ENCODE measurements around the gene SUSD6.
"Not testable (repeated sequence)": the region's sequence is repeated elsewhere in the genome, so short reads cannot be mapped to it uniquely, and the experiment has no call there.

SUSD6 gene

DNA sequence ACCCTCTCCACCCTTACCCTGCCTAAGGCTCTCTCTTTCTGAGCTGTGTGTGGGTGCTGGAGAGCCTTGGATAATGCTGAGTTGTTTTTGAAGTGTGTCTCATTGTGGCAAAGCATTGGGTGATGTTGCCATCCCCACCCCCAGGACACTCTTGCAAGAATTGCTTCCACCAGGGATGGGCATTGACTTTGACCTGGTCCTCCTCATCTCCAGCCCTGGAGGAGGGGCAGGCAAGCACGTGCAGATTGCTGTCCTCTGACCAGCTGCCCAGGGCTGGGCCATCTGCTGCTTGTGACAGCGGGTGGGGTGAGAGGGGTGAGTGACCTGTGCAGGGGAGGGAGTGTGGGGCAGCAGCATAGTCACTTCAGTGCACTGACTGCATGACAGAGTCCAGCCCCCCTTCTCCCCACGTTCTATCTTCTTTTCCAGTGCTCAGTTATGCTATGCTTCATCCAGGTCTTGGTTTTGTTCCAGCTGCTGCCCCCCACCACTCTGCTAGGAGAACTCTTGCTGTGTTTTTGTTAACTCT is 26.2 kb downstream of the SUSD6 start:
- peak in 10 of 42 donors; percentile 14 to 51 (median 30) for DNase-seq
- intact Hi-C loops (cut with DNase I): no loop called here

DNA sequence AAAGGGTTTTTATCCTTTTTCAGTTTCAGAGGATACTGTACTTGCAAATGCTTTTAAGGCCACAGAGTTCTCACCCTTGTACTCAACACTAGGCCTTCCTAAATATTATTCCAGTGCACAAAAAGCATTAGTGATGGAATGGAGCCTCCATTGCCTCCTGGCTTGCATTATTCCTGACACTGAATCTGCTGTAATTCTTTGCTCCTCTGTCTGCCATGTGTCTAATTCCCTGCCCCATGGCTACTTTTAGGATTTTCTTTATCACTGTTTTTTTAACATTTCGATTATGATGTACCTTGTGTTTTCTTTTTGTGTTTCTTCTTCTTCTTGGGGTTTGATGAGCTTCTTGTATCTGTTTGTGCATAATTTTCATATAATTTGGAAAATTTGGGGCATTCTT is 29.5 kb downstream of the SUSD6 start:
- intact Hi-C loops (cut with DNase I): no loop called here
- DNase-seq: no peak

DNA sequence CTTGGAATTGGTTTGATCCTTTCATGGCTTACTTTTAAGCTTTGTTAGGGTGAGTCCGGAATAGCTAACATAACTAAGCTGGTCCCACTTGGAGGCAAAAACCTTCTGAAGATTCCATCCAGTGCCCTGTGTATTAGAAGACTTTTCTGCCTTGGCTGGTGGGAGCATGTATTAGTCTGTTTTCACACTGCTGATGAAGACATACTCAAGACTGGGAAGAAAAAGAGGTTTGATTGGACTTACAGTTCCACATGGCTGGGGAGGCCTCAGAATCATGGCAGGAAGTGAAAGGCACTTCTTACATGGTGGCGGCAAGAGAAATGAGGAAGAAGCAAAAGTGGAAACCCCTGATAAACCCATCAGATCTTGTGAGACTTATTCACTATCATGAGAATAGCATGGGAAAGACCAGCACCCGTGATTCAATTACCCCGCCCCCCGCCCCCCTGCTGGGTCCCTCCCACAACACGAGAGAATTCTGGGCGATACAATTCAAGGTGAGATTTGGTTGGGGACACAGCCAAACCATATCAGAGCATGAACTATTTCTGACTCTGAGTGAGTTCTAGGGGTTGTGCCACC is 30.9 kb downstream of the SUSD6 start:
- DNase-seq; intact Hi-C loops (cut with DNase I): not testable (repeated sequence)

DNA sequence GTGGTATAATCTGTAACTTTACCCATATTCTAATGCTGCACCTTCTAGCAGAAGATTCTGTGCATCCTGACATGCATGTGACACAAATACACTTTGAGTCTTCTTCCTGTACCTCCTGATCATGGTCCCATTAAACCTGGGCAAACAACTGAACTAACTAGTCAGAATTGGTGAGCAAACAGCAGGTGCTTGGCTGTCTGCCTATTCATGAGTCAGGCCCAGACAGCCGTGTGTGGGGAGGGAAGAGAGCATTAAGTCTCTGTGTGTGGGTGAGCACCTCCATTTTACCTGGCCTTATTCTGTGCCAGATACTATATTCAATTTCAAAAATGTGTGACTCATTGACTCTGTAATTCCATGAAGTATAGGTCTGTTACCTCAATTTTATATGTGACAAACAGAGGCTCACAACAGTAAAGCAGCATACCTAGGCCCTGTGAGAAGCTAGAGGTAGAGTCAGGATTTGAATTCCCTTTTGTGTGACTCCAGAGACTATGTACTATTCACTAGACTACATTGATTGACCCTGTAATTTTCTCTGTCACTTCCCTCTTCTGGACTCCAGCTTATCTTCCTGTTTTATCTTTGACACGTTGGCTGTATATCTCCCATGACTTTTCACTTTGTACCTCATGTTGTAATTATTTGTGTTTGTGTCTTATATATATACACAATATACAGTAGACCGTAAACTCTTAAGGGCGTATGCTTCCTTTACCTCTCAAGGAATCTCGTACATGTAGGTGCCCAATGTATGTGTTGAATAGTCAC is 32.2 kb downstream of the SUSD6 start:
- intact Hi-C loops (cut with DNase I): no loop called here
- DNase-seq: peak; percentile 16 to 91 (median 68)

DNA sequence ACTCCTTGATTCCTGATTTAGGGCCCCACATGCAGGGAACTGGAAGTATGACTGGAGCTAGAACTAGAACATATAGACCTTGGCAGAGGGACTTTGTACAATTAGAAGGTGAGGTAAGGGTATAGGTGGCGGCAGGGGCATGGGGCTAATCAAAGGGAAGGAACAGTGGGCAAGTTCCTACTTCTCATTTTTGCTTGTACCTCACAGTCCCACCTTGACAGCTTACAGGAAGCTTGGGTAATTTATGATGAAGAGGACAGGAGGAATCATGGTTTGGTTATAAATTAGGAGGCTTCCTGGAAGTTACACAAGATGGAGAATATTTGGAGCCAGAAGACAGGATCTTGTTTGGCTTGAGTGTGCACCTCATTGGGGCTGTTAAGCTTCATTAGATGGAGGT is 33.4 kb downstream of the SUSD6 start:
- no peak for DNase-seq
- intact Hi-C loops (cut with DNase I): no loop called here

DNA sequence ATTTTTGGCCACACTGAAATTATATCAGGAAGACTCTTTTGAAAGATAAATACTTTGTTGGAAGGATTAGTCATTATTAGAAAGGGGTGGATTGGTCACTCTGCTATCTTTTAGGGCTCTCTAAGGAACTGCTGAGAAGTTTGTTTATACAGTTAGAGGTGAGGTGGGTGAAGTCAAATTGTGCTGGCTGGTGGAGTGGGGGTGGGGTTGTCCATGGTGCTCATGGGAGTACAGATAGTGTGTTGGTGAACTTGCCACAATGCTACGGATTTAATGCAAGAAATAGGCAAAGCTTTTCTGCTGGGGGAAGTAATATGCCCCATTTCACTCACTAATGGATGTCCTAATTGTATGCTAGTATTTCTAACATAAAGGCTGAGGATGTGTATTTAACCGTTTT is 35.8 kb downstream of the SUSD6 start:
- intact Hi-C loops (cut with DNase I): no loop called here
- no peak for DNase-seq

DNA sequence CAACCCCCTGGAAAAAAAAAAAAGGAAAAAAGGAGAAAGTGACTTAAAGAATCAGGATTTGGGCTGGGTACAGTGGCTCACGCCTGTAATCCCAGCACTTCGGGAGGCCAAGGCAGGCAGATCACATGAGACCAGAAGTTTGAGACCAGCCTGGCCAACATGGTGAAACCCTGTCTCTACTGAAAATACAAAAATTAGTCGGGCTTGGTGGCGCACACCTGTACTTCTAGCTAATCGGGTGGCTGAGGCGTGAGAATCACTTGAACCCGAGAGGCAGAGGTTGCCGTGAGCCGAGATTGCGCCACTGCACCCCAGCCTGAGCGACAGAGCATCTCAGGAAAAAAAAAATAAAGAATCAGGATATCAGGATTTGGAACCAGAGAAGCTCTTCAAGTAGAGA is 36.2 kb downstream of the SUSD6 start:
- intact Hi-C loops (cut with DNase I); DNase-seq: not testable (repeated sequence)

DNA sequence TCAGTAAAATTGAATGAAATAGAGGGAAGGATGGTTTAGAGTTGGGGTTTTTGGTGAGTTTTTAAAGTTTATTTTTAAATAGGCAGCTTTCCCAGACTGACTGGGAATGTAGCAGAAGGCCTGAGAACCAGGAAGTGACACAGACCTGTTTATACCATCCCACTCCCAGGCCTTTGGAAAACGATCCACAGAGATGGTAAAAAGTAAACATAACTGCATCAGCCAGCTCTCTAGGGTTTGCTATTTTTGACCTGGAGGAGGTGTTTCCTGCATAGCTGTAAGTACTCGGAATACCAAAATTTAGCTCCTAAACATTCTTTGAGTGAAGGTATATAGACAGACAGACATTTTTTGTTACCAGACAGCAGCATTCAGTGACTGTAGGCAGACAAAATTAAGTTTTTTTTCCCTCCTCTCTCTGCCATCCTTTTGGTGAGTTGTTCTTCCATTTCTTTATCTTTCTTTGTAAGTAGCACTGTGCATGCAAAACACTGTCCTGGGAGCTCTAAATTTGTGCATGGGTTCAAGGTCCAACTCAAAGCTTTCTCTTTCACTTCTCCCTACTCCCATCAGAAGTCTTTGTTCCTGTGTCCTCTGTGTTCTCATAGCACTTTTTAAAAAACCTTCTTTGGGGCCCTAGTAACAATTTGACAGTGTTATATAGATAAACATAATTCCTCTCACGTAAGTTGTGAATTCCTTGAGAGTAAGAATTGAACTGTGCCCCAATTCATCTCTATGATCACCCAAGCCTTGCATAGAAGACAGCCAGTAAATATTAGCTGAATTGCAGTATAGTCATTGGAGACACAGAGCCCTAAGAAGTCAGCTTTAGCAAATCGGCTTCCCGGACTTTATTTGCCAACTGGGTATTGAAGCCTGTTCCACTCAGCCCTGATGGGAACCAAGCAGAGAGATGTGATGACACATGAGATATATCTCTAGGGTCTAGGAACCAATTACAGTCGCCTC is 37.4 kb downstream of the SUSD6 start:
- intact Hi-C loops (cut with DNase I): no loop called here

DNA sequence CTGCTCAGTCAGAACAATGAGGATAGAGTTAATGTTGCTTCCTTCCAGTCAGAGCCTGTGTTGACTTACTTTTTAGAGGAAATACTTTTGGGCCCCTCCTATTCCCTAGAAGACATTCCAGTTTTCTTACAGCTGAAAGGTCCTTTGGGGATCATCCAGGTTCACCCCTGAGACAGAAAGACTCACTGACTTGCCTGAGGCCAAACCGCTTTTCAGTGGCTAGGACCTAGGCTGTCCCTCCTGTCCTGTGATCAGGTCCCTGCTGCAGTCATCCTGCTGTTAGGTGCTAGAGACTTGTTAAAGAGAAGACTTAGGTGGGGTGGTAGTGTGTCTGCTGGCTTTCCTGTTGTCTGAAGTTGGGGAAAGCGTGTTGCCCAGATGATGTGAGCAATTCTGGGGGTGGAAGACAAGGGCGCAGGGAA is 39.6 kb downstream of the SUSD6 start:
- no peak for DNase-seq
- intact Hi-C loops (cut with DNase I): no loop called here

More for the DNA sequence above, 37.4 kb downstream of the SUSD6 start:
- peak in 1 of 42 donors; percentile 47 for DNase-seq

DNA sequence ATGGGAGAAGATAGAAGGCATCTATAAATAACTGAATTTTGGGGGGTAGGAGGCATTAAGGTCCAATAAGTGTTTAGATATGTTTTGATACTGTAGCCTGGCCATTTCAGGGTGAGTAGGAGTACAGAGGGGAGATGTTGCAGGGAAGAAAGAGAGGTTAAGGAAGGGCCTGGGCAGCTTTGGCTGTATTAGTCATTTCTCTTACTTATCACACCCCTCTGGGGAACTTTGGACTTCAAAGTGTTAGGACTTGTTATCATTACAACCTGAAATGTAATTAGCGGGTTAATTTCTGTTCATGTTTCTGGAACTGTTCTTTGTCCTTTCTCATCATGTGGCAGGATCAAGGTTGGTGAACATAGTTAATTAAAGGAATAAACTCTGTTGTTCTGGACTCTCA is 40.3 kb downstream of the SUSD6 start:
- intact Hi-C loops (cut with DNase I): no loop called here

DNA sequence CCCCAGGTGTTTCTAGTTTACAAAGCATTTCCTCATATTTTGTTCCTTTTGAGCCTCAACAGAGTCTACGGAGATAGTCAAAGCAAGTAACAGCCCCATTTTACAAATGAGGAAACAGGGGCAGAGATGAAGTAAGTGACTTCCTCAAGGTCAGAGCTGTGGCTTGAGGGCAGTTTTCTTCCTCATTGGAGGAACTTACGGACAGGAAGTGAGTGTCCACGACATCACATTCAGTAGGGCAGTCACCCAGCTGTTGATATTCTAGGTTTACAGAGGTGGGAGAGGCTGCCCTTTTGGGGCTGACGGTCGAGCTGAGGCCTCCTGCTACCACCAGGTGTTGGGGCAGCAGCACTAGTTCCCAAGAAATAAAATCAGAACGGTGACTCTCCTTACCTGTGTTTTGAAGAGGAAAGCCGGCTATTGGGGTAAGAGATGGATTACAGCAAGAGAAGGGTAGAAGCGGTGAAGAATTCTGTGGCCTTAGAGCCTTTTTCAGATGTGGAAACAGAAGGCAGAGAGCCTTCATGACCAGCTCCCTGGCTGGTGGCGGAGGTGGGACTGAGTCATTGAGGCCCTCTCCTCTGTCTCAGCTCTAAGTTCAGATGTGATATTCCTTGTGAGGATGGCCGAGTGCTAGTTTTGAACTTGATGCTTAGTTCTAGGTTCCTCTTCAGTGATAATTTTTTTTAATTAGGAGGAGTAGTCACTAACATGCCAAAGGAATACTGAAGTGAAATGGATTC is 41.7 kb downstream of the SUSD6 start:
- intact Hi-C loops (cut with DNase I): no loop called here
- DNase-seq: peak in 14 of 42 donors; percentile 8 to 51 (median 26)

More for the DNA sequence above, 40.3 kb downstream of the SUSD6 start:
- DNase-seq: no peak

DNA sequence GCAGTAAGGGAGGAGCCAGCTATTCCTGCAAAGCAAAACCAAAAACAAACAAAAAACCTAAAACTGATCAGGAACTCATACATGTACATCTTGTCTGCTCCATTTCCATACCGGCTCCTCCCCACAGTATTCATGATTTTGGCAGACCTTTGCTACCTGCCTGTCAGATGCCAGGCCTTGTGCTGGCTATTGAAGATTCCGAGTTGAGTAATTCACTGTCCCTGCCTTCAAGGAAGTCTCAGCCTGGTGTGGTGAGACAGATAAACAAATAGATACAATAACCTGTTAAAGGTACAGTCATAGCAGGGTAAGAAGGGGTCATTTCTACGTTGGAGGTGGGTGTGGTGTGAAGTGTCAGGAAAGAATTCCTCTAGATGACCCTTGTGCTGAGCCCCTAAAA is 42.7 kb downstream of the SUSD6 start:
- no peak for DNase-seq
- intact Hi-C loops (cut with DNase I): no loop called here

DNA sequence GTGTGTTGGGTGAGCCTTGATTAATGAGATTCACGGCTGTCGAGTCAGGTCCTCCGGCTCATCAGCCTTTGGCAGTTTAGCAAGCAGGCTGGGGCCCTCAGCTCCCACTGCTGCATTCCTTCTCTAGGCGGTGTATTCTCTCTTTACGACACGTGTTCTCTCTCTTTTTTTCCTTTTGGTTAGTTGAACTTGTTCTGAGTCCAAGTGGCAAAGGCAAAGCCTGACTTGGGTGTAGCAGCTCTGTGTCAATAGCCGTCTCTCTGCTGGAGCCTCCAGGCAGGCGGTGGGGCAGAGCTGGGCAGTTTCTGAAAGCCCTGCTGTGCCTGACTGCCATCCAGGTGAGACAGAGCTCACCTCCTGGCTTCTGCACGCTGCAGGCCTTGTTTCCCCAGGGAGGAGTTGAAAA is 46.6 kb downstream of the SUSD6 start:
- no peak for DNase-seq
- intact Hi-C loops (cut with DNase I): no loop called here

DNA sequence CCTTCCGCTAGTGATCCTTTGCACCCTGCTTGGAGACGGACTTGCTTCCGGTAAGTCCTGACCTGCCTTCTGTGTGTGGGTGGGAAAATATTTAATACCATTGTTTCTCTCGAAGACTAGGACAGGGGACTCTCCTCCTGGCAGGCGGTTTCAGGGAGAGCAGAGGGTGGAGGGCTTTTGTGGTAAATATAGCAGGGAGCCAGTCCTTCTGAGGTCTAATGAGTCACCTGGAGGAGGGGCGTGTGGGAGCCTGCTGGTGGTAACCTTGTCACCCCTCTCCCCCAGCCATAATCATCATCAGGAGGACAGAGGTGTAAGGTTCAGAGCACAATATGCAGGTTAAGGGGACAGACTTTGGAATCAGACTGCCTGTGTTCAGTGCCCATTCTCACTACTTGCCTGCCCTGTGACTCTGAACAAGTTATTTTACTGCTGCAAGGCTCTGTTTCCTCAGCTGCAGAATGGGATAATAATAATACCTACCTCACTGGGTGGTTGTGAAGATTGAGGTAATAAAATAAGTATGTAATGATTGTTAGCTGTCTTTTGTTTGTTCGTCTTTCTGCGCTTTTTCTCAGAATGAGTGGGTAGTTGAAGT is 47.4 kb downstream of the SUSD6 start:
- DNase-seq: no peak
- intact Hi-C loops (cut with DNase I): no loop called here

DNA sequence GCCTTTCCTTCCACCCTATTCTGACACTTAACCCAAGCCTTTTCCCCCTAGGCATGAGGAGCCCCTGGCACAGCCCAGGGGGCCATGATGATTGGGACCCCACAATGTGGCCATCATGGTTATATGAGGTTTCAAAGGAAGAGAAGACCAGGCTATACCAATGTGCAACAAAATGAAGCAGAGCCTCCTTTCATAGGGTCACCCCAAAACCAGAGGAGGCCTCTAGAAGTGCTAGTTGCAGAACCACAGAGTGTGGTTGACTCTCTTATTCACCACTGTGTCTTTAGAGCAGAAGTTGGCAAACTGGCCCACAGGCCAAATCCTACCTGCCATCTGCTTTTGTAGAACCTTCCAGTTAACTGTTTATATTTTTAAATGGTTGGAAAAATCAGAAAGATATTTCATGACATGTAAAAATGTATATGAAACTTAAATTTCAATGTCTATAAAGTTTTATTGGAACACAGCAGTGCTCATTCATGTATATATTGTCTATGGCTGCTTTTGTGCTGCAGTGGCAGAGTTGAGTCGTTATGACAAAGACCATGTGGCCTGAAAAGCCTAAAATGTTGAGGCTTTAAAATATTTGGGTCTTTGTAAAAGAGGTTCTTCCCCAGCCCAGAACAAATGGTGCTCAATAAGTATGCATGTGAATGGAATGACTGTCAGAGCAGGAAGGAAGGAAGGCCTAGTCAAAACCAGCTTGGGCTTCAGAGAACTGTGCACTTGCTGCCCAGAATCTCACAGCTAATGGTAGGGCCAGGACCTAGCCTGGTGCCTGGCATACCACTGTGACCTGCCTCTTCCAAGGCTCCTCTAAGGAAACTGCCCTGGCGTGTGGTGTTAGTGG is 49.2 kb downstream of the SUSD6 start:
- intact Hi-C loops (cut with DNase I): no loop called here
- no peak for DNase-seq

DNA sequence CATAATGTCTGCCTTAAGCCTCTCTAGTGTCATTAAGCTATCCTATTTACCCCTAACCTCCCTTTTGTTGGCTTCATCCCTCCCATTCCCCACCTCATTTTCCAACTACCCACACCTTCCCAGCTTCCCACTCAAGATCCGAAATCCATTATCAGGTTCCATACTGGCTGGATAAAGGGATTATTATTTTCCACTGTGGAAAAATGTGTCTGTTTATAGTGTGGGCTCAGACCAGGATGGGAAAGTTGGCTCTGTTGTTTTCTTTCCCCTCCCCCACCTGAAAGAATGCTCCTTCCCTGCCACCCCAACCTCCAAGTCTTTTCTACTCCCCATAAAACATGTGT is 49.8 kb downstream of the SUSD6 start:
- intact Hi-C loops (cut with DNase I): no loop called here
- DNase-seq: no peak

DNA sequence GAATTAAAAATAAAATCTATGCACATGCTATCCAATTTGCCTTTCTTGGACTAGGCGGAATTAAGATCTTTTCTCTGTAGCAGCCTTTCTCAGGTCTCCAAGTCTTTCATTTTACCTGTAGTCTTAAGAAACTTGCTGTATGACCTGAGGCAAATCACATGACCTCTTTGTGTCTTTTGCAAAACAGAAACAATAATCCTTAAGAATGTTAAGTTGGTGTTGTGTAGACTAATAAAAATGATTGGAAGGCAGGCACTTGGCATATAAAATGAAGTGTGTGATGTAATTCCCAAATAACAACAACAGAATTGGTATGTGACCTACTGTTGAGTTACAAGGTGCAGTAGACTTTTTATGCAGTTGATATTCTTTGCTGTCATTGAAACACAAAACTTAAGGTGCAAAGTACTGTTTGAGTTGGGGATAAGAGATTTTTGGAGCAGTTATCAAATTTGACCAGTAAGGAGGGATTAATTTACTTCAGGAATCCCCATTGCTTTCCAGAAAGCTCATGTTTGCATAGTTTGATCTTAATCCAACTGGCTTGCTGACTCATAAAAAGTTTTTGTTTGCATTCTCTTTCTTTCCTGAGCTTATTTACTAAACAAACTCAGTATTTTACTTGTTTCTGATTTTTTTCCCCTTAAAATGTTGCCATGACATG is 51.4 kb downstream of the SUSD6 start:
- intact Hi-C loops (cut with DNase I): no loop called here
- no peak for DNase-seq

Measured in head of caudate nucleus (tissue), 42 donors.